HepG2 (cell line): ENCODE results near the gene PAMR1. TPM values are rescaled to one million over a fixed set of nuclear protein-coding genes. Genes with fewer than 3 reads are reported as not detected.

Experiments
- ATAC-seq: fragments of 200-7000 bp; cut with Tn5 transposase; 3 replicates; pipeline ENCODE4 v1.9.1; 2020; ENCODE audit warnings: mild to moderate bottlenecking, moderate library complexity
- BruUV-seq: library from RNA; stranded (reverse); fragments of 400-500 nt; replicated peaks from 2 replicates; lab custom pipeline; 2021; lab: Mats Ljungman, UMichigan
- CTCF ChIA-PET: fragments of 300-600 bp; formaldehyde crosslinking; extraction: SDS; loops from one replicate; lab custom pipeline; 2021; ENCODE audit warnings: low total read pairs, inconsistent platforms, low intra/inter-chr PET ratio; lab: Yijun Ruan, JAX
- POLR2A ChIA-PET: fragments of 350-600 bp; sonication (Branson Sonifier 250); formaldehyde crosslinking; loops from one replicate; lab custom pipeline; 2020; ENCODE audit warnings: antibody characterized with exemption, inconsistent platforms; lab: Yijun Ruan, JAX
- DNase-seq: peaks from one replicate; pipeline ENCODE4 v3.0.0-alpha.2; 2015; ENCODE audit warnings: low spot score
- FAIRE-seq: peaks from 3 replicates; lab custom pipeline; 2011; peaks lifted over from hg19 to GRCh38; lab: Jason Lieb, UNC
- H2AFZ ChIP-seq: one replicate; pipeline ENCODE4 v1.6.1; 2011; ENCODE audit warnings: low read length, inconsistent platforms
- H3K27ac ChIP-seq: fragments of 300-600 bp; 3 replicates; pipeline ENCODE4 v1.8.0; 2011; ENCODE audit warnings: mixed run types, mild to moderate bottlenecking, mixed read lengths, low read length, inconsistent platforms; ENCODE audit not compliant: insufficient read depth; ENCODE audit errors: extremely low read length
- H3K27me3 ChIP-seq, 2 experiments: fragments of 200-600 bp in 1 of 2; 2 replicates in 1 of 2; 3 replicates in 1 of 2; pipeline versions ENCODE4 v1.6.0 to v1.8.0; 2011; ENCODE audit warnings: low read length in 2 of 2, mild to moderate bottlenecking in 2 of 2, moderate library complexity in 2 of 2, inconsistent platforms in 1 of 2; ENCODE audit not compliant: insufficient read depth in 2 of 2, control insufficient read depth in 1 of 2
- H3K36me3 ChIP-seq, 2 experiments: fragments of 200-600 bp in 1 of 2; replicated peaks in 1 of 2; 2 replicates in 1 of 2; 3 replicates in 1 of 2; pipeline versions ENCODE4 v1.5.1 to v1.8.0; 2011; ENCODE audit warnings: low read length in 2 of 2, inconsistent platforms in 1 of 2; ENCODE audit not compliant: insufficient read depth in 2 of 2, control insufficient read depth in 1 of 2
- H3K4me1 ChIP-seq: 2 replicates; pipeline ENCODE4 v1.5.1; 2012; ENCODE audit warnings: low read length, inconsistent platforms; ENCODE audit not compliant: insufficient read depth
- H3K4me2 ChIP-seq: 2 replicates; pipeline ENCODE4 v1.6.0; 2011; ENCODE audit warnings: low read depth, low read length, inconsistent platforms
- H3K4me3 ChIP-seq, 3 experiments: fragments of 200-600 bp in 1 of 3; sonication (generic), shearing (Covaris generic) in 1 of 3; replicated peaks in 1 of 3; 2 replicates each; pipeline ENCODE4 v1.5.1; 2011 to 2016; ENCODE audit warnings: low read length in 3 of 3, inconsistent platforms in 2 of 3, low read depth in 2 of 3, mild to moderate bottlenecking in 2 of 3, control low read depth in 1 of 3, mixed read lengths in 1 of 3; ENCODE audit not compliant: insufficient read depth in 1 of 3
- H3K79me2 ChIP-seq: one replicate; pipeline ENCODE4 v1.6.1; 2011; ENCODE audit warnings: low read length, inconsistent platforms; ENCODE audit not compliant: insufficient read depth
- H3K9ac ChIP-seq: 2 replicates; pipeline ENCODE4 v1.6.0; 2011; ENCODE audit warnings: mild to moderate bottlenecking, low read depth, low read length, inconsistent platforms; ENCODE audit not compliant: insufficient read depth
- H3K9me3 ChIP-seq: 2 replicates; pipeline ENCODE4 v1.5.1; 2012; ENCODE audit warnings: mild to moderate bottlenecking, low read length
- H4K20me1 ChIP-seq: 2 replicates; pipeline ENCODE4 v1.6.0; 2011; ENCODE audit warnings: inconsistent platforms, mild to moderate bottlenecking, low read length, moderate library complexity; ENCODE audit not compliant: insufficient read depth
- CCDC6 ChIP-seq: sonication (generic); formaldehyde crosslinking; IDR thresholded peaks from 2 replicates; pipeline ENCODE4 v1.8.1; 2022; ENCODE audit warnings: mild to moderate bottlenecking, missing genetic modification reagents, moderate library complexity
- HNF4G ChIP-seq, 2 experiments: sonication (generic) in 1 of 2; formaldehyde crosslinking in 1 of 2; IDR thresholded peaks; 2 replicates each; pipeline versions ENCODE4 v1.4.0 to v1.6.1; 2011 to 2020; ENCODE audit warnings: borderline replicate concordance in 2 of 2, low read depth in 2 of 2, mild to moderate bottlenecking in 2 of 2, low read length in 1 of 2, missing genetic modification reagents in 1 of 2, moderate library complexity in 1 of 2
- MXD4 ChIP-seq: IDR thresholded peaks from 2 replicates; pipeline ENCODE4 v1.6.1; 2016; ENCODE audit warnings: mild to moderate bottlenecking, missing biosample characterization, missing genetic modification reagents
- NCOA1 ChIP-seq: sonication (generic); formaldehyde crosslinking; IDR thresholded peaks from 2 replicates; pipeline ENCODE4 v1.9.0; 2021; ENCODE audit warnings: missing genetic modification reagents
- SSRP1 ChIP-seq: IDR thresholded peaks from 2 replicates; pipeline ENCODE4 v1.6.1; 2016; ENCODE audit warnings: control low read depth
- TARDBP ChIP-seq: sonication (generic); formaldehyde crosslinking; IDR thresholded peaks from 2 replicates; pipeline ENCODE4 v1.8.0; 2022; ENCODE audit warnings: mild to moderate bottlenecking, missing genetic modification reagents
- ZFAT ChIP-seq: sonication (generic); formaldehyde crosslinking; conservative IDR thresholded peaks from 2 replicates; pipeline ENCODE4 v1.8.1; 2023; ENCODE audit warnings: missing genetic modification reagents, inconsistent platforms
- ZFP62 ChIP-seq: sonication (generic); formaldehyde crosslinking; IDR thresholded peaks from 2 replicates; pipeline ENCODE4 v1.4.0; 2020; ENCODE audit warnings: missing genetic modification reagents
- ZNF205 ChIP-seq: IDR thresholded peaks from 2 replicates; pipeline ENCODE4 v1.6.1; 2018; ENCODE audit warnings: missing biosample characterization, missing genetic modification reagents
- ZNF543 ChIP-seq: sonication (generic); formaldehyde crosslinking; IDR thresholded peaks from 2 replicates; pipeline ENCODE4 v1.4.0; 2020; ENCODE audit warnings: mild to moderate bottlenecking, missing genetic modification reagents
- ZSCAN31 ChIP-seq: sonication (generic); formaldehyde crosslinking; IDR thresholded peaks from 2 replicates; pipeline ENCODE4 v1.5.0; 2020; ENCODE audit warnings: low read depth, mild to moderate bottlenecking, missing genetic modification reagents
- WGBS: methylation state at CpG from one replicate; pipeline ENCODE4 v1.1.6; 2017; ENCODE audit warnings: low lambda C conversion rate; 5-methylcytosine and 5-hydroxymethylcytosine counted together
- in situ Hi-C: cut with HindIII; loops from 2 replicates; pipeline ENCODE4 v1.10.0; 2017; ENCODE audit warnings: low pct_unique_long_range_greater_than_20kb; ENCODE audit not compliant: extremely low pct_ligation_motif_present
- intact Hi-C: fragments of 100-400 bp; cut with micrococcal nuclease; formaldehyde crosslinking; loops from one replicate; pipeline ENCODE4 v1.10.0; 2022; ENCODE audit not compliant: unreplicated experiment
- polyA plus RNA-seq, 8 experiments: library from polyadenylated mRNA; depleted of rRNA in 3 of 8; stranded (reverse) in 7 of 8; unstranded in 1 of 8; fragments of >200 nt; fragmentation: Illumina TruSeq in 4 of 8; extraction: Trizol in 4 of 8; gene quantifications; 2 replicates each; pipeline versions ENCODE4 v1.2.1 to v1.2.3, GENCODE V29; 2011 to 2016; ENCODE audit warnings: low read depth in 4 of 8, missing spikeins in 1 of 8, mixed read lengths in 1 of 8; ENCODE audit not compliant: insufficient read depth in 1 of 8
- total RNA-seq, 5 experiments: library from RNA; depleted of rRNA; stranded (reverse); fragments of >200 nt; fragmentation: Illumina TruSeq; extraction: Trizol; gene quantifications; 2 replicates each; pipeline ENCODE4 v1.2.3, GENCODE V29; 2016; ENCODE audit warnings: low read depth in 1 of 5
- TF ChIP-seq, protein P1 (sequence below): sonication (generic); formaldehyde crosslinking; IDR thresholded peaks from 2 replicates; pipeline ENCODE4 v1.4.0; 2020; ENCODE audit warnings: missing genetic modification reagents

Gene PAMR1
- total and polyA plus RNA-seq, 2 of the 13 experiments (the other 11 are each of a cell fraction or from before 2014, with no cell fraction given): not detected

DNA sequence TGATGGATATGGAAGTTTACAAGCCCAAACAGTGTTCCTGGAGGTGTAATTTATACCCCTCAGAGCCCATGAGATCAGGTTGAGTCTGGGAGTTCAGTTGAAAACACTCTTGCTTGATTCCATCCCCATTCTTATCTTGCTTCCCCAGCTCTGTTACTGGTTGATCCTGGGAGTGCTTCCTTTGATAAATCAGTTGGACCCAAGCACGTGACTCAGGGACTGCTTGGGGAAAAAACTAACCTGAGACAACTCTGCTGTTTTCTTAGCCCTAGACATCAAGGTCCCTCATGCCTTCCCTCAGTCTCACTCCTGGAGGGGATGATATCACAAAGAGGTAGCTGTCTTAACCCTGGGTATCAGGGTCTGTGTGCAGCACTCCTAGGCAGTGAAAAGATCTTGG, 71.1 kb downstream of the PAMR1 start:
- H4K20me1 ChIP-seq: no peaks in the 10 kb centered on the region
- FAIRE-seq (no peak), ATAC-seq (no peak), DNase-seq (no peak)
- in situ Hi-C loops: no loop called here
- H2AFZ ChIP-seq: no peak overlapping the region
- intact Hi-C loops: no loop called here
- no peaks in the 10 kb centered on the region for H3K36me3 ChIP-seq
- H3K27me3 ChIP-seq: no peaks in the 10 kb centered on the region
- H3K4me3 ChIP-seq: no peak overlapping the region
- H3K79me2 ChIP-seq: no peaks in the 10 kb centered on the region
- POLR2A ChIA-PET: no interaction called here
- H3K27ac ChIP-seq: no peak overlapping the region
- H3K4me2 ChIP-seq: no peak overlapping the region
- no peaks in the 10 kb centered on the region for H3K9me3 ChIP-seq
- no peak overlapping the region for H3K9ac ChIP-seq
- TF ChIP-seq ZFAT (CRISPR knock-in tag) (no peak), SSRP1 (CRISPR knock-in tag) (no peak), HNF4G (IDR thresholded peaks at IDR 0.05; ENCODE audit: borderline replicate concordance, low read depth, low read length) (no peak), HNF4G (CRISPR knock-in tag; IDR thresholded peaks at IDR 0.05; ENCODE audit: borderline replicate concordance, low read depth) (no peak), CCDC6 (no peak), MXD4 (CRISPR knock-in tag) (no peak), ZFP62 (no peak), ZNF205 (CRISPR knock-in tag) (no peak), NCOA1 (CRISPR knock-in tag) (no peak), ZSCAN31 (no peak), TARDBP (CRISPR knock-in tag) (no peak), ZNF543 (CRISPR knock-in tag) (no peak)
- TF ChIP-seq, protein P1, sequence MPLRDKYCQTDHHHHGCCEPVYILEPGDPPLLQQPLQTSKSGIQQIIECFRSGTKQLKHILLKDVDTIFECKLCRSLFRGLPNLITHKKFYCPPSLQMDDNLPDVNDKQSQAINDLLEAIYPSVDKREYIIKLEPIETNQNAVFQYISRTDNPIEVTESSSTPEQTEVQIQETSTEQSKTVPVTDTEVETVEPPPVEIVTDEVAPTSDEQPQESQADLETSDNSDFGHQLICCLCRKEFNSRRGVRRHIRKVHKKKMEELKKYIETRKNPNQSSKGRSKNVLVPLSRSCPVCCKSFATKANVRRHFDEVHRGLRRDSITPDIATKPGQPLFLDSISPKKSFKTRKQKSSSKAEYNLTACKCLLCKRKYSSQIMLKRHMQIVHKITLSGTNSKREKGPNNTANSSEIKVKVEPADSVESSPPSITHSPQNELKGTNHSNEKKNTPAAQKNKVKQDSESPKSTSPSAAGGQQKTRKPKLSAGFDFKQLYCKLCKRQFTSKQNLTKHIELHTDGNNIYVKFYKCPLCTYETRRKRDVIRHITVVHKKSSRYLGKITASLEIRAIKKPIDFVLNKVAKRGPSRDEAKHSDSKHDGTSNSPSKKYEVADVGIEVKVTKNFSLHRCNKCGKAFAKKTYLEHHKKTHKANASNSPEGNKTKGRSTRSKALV (CRISPR knock-in tag): no peak
- TF ChIP-seq, all 625 proteins: peak for 0
- CTCF ChIA-PET: no interaction called here
- no TSS peak for BruUV-seq
- H3K4me1 ChIP-seq: no peaks in the 10 kb centered on the region
- 8% methylated on average over 1 of the region's 1 CpG for WGBS
